K562 (cell line): ENCODE data around the gene MSS51. TPM values are rescaled to one million over a fixed set of nuclear protein-coding genes. Genes with fewer than 3 reads are reported as not detected.
A peak's percentile ranks its signal among the peaks of the same experiment; 100 is the strongest.

Experiments
- ASH1L ChIP-seq: fragments of 450-650 bp; IDR thresholded peaks from 2 replicates; pipeline ENCODE4 v1.6.1; 2018; ENCODE audit warnings: borderline replicate concordance, mild to moderate bottlenecking, low read depth; ENCODE audit not compliant: partially characterized antibody
- CXXC5 ChIP-seq: fragments of 250-450 bp; sonication (Bioruptor Pico); IDR thresholded peaks from 2 replicates; pipeline ENCODE4 v1.8.0; 2022; ENCODE audit warnings: inconsistent platforms, mild to moderate bottlenecking, moderate library complexity
- ELF4 ChIP-seq: fragments of 450-650 bp; formaldehyde crosslinking; IDR thresholded peaks from 2 replicates; pipeline ENCODE4 v1.4.0; 2022; ENCODE audit warnings: missing genetic modification characterization
- EWSR1 ChIP-seq: fragments of 450-650 bp; IDR thresholded peaks from 2 replicates; pipeline ENCODE4 v1.6.1; 2018; ENCODE audit warnings: borderline replicate concordance, mild to moderate bottlenecking, low read depth, moderate library complexity; ENCODE audit not compliant: partially characterized antibody
- KLF1 ChIP-seq: fragments of 450-650 bp; IDR thresholded peaks from 2 replicates; pipeline ENCODE4 v1.6.1; 2016; ENCODE audit warnings: missing genetic modification characterization, missing compliant biosample characterization
- MIER1 ChIP-seq: fragments of 450-650 bp; IDR thresholded peaks from 2 replicates; pipeline ENCODE4 v1.6.1; 2016; ENCODE audit warnings: antibody characterized with exemption, mild to moderate bottlenecking, low read depth
- SIN3B ChIP-seq: fragments of 450-650 bp; IDR thresholded peaks from 2 replicates; pipeline ENCODE4 v1.6.1; 2017; ENCODE audit warnings: low read depth, mild to moderate bottlenecking, moderate library complexity
- TCF7L2 ChIP-seq: fragments of 150-350 bp; IDR thresholded peaks from 2 replicates; pipeline ENCODE4 v1.6.1; 2016; ENCODE audit warnings: low read depth, mild to moderate bottlenecking, low read length, moderate library complexity
- TGIF2 ChIP-seq: sonication (generic); formaldehyde crosslinking; IDR thresholded peaks from 2 replicates; pipeline ENCODE4 v1.8.1; 2022; ENCODE audit warnings: mild to moderate bottlenecking, missing genetic modification reagents, moderate library complexity
- ZC3H8 ChIP-seq: fragments of 450-650 bp; IDR thresholded peaks from 2 replicates; pipeline ENCODE4 v1.6.1; 2017
- ZFPM2 ChIP-seq: fragments of 250-450 bp; sonication (Bioruptor Pico); IDR thresholded peaks from 2 replicates; pipeline ENCODE4 v1.5.1; 2022; ENCODE audit warnings: mild to moderate bottlenecking
- ZNF23 ChIP-seq: fragments of 250-450 bp; sonication (Bioruptor Pico); IDR thresholded peaks from 2 replicates; pipeline ENCODE4 v1.4.0; 2020; ENCODE audit warnings: mild to moderate bottlenecking
- ZNF24 ChIP-seq: fragments of 450-650 bp; IDR thresholded peaks from 2 replicates; pipeline ENCODE4 v1.6.1; 2016
- ZNF384 ChIP-seq: IDR thresholded peaks from 2 replicates; pipeline ENCODE4 v1.6.1; 2012; ENCODE audit warnings: low read depth, low read length, improper control_type of control experiment
- polyA plus RNA-seq, 8 experiments: library from polyadenylated mRNA; depleted of rRNA in 4 of 8; stranded (reverse) in 5 of 8; unstranded in 3 of 8; fragments of >200 nt; fragmentation: Nextera tagmentation in 2 of 8; fragmentation: Illumina TruSeq in 1 of 8; extraction: Ambion mirVana in 2 of 8; extraction: Trizol in 1 of 8; gene quantifications; 2 replicates each; pipeline versions ENCODE4 v1.2.1 to v1.2.3, GENCODE V29; 2011 to 2014; ENCODE audit warnings: inconsistent platforms in 1 of 8, missing spikeins in 1 of 8
- total RNA-seq, 7 experiments: library from RNA; depleted of rRNA in 6 of 7; stranded (reverse); fragments of >200 nt in 6 of 7; fragmentation: Illumina TruSeq in 2 of 7; extraction: Trizol in 2 of 7; gene quantifications; 2 replicates each; pipeline versions ENCODE4 v1.2.1 to v1.2.3, GENCODE V29; 2011 to 2021; ENCODE audit warnings: low replicate concordance in 1 of 7
- TF ChIP-seq, protein P1 (sequence below): IDR thresholded peaks from 3 replicates; pipeline ENCODE4 v1.6.1; 2011; ENCODE audit warnings: borderline replicate concordance, mild to moderate bottlenecking, moderate library complexity; ENCODE audit not compliant: insufficient read length; ENCODE audit errors: extremely low read depth
- TF ChIP-seq, protein P2 (sequence below), 2 experiments: fragments of 450-650 bp; conservative IDR thresholded peaks; 2 replicates each; pipeline ENCODE4 v1.6.1; 2017; ENCODE audit warnings: mild to moderate bottlenecking in 2 of 2, moderate library complexity in 2 of 2
- TF ChIP-seq, protein P3 (sequence below): fragments of 250-450 bp; sonication (Bioruptor Pico); IDR thresholded peaks from 2 replicates; pipeline ENCODE4 v1.4.0; 2020; ENCODE audit warnings: mild to moderate bottlenecking
- TF ChIP-seq, protein P4 (sequence below): fragments of 450-650 bp; conservative IDR thresholded peaks from 2 replicates; pipeline ENCODE4 v1.6.1; 2016; ENCODE audit warnings: missing genetic modification characterization, low read depth, mild to moderate bottlenecking, missing compliant biosample characterization, moderate library complexity
- TF ChIP-seq, protein P5 (sequence below), 2 experiments: fragments of 200-800 bp in 1 of 2; sonication (Bioruptor generic) in 1 of 2; sonication (generic) in 1 of 2; formaldehyde crosslinking in 1 of 2; IDR thresholded peaks in 1 of 2; conservative IDR thresholded peaks in 1 of 2; 2 replicates each; pipeline versions ENCODE4 v1.5.0 to v1.6.1; 2016 to 2020; ENCODE audit warnings: missing compliant biosample characterization in 1 of 2, missing genetic modification characterization in 1 of 2, missing genetic modification reagents in 1 of 2

Gene MSS51
- total and polyA plus RNA-seq, 9 of the 15 experiments (the other 6 are each of a cell fraction or from before 2014, with no cell fraction given), result 0.28 to 1.8 (median 1.2) TPM

DNA sequence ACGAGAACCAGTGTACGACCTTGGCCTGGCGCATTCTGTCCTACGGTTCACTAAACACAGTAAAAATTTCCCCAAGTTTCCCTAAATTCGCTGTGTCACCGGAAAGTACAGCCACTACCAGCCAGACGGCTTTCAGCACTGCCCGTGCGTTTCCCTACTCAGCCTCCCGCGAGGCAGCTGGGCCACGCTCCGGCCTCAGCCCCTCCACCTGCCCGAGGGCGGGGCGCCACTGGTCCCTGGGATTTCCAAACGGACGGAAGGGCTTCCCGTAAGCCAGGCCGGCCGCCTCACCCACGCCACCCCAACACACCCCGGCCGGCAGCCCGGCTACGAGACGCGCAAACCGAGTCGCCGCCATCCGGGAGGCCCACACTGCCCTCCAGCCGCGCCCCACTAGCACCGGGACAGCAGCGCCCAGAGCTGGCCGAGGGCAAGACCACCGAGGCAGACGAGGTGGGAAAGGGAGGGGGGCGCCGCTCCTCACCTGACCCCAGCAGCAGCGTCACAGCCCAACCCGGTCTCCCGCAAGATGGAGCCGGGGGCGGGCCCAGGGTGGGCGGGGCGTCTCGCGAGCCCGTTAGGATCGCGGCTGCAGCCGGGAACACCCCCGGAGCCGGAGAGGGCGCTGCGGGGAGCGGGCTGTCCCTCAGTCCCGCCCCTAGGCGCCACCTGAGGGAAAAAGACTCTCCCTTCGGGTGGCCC is 19.7 kb downstream of the MSS51 start, which contains the start of gene ANXA7 (continued):
- TF ChIP-seq, protein P1, sequence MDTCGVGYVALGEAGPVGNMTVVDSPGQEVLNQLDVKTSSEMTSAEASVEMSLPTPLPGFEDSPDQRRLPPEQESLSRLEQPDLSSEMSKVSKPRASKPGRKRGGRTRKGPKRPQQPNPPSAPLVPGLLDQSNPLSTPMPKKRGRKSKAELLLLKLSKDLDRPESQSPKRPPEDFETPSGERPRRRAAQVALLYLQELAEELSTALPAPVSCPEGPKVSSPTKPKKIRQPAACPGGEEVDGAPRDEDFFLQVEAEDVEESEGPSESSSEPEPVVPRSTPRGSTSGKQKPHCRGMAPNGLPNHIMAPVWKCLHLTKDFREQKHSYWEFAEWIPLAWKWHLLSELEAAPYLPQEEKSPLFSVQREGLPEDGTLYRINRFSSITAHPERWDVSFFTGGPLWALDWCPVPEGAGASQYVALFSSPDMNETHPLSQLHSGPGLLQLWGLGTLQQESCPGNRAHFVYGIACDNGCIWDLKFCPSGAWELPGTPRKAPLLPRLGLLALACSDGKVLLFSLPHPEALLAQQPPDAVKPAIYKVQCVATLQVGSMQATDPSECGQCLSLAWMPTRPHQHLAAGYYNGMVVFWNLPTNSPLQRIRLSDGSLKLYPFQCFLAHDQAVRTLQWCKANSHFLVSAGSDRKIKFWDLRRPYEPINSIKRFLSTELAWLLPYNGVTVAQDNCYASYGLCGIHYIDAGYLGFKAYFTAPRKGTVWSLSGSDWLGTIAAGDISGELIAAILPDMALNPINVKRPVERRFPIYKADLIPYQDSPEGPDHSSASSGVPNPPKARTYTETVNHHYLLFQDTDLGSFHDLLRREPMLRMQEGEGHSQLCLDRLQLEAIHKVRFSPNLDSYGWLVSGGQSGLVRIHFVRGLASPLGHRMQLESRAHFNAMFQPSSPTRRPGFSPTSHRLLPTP, result no peak
- no peak for TF ChIP-seq TCF7L2
- no peak for TF ChIP-seq EWSR1
- peak; percentile 10; the same call in 1 of the 2 replicates for TF ChIP-seq MIER1
- TF ChIP-seq ZC3H8, result no peak
- no peak for TF ChIP-seq TGIF2 (CRISPR knock-in tag)
- TF ChIP-seq, protein P2, sequence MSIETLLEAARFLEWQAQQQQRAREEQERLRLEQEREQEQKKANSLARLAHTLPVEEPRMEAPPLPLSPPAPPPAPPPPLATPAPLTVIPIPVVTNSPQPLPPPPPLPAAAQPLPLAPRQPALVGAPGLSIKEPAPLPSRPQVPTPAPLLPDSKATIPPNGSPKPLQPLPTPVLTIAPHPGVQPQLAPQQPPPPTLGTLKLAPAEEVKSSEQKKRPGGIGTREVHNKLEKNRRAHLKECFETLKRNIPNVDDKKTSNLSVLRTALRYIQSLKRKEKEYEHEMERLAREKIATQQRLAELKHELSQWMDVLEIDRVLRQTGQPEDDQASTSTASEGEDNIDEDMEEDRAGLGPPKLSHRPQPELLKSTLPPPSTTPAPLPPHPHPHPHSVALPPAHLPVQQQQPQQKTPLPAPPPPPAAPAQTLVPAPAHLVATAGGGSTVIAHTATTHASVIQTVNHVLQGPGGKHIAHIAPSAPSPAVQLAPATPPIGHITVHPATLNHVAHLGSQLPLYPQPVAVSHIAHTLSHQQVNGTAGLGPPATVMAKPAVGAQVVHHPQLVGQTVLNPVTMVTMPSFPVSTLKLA (conservative IDR thresholded peaks at IDR 0.05), result peak; percentile 86 to 92
- TF ChIP-seq ASH1L, result no peak
- TF ChIP-seq, protein P3, sequence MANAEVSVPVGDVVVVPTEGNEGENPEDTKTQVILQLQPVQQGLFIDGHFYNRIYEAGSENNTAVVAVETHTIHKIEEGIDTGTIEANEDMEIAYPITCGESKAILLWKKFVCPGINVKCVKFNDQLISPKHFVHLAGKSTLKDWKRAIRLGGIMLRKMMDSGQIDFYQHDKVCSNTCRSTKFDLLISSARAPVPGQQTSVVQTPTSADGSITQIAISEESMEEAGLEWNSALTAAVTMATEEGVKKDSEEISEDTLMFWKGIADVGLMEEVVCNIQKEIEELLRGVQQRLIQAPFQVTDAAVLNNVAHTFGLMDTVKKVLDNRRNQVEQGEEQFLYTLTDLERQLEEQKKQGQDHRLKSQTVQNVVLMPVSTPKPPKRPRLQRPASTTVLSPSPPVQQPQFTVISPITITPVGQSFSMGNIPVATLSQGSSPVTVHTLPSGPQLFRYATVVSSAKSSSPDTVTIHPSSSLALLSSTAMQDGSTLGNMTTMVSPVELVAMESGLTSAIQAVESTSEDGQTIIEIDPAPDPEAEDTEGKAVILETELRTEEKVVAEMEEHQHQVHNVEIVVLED (CRISPR knock-in tag), result no peak
- TF ChIP-seq, protein P4, sequence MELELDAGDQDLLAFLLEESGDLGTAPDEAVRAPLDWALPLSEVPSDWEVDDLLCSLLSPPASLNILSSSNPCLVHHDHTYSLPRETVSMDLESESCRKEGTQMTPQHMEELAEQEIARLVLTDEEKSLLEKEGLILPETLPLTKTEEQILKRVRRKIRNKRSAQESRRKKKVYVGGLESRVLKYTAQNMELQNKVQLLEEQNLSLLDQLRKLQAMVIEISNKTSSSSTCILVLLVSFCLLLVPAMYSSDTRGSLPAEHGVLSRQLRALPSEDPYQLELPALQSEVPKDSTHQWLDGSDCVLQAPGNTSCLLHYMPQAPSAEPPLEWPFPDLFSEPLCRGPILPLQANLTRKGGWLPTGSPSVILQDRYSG (tag), result no peak
- no peak for TF ChIP-seq ZFPM2 (CRISPR knock-in tag)
- TF ChIP-seq ZNF24, result no peak
- TF ChIP-seq ZNF384, result no peak
- TF ChIP-seq, protein P5, sequence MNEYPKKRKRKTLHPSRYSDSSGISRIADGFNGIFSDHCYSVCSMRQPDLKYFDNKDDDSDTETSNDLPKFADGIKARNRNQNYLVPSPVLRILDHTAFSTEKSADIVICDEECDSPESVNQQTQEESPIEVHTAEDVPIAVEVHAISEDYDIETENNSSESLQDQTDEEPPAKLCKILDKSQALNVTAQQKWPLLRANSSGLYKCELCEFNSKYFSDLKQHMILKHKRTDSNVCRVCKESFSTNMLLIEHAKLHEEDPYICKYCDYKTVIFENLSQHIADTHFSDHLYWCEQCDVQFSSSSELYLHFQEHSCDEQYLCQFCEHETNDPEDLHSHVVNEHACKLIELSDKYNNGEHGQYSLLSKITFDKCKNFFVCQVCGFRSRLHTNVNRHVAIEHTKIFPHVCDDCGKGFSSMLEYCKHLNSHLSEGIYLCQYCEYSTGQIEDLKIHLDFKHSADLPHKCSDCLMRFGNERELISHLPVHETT (CRISPR knock-in tag; conservative IDR thresholded peaks at IDR 0.05 in 1 of 2, IDR thresholded peaks at IDR 0.05 in 1 of 2), result peak in 1 of 2 experiments; percentile 75; a peak in 2 of 4 replicates
- TF ChIP-seq CXXC5 (CRISPR knock-in tag), result peak; percentile 76
- TF ChIP-seq ZNF23, result no peak
- no peak for TF ChIP-seq SIN3B
- TF ChIP-seq KLF1 (tag), result no peak
- no peak for TF ChIP-seq ELF4 (CRISPR knock-in tag)
